K562 (cell line): ENCODE results near the gene VGF. TPM values are rescaled to one million over a fixed set of nuclear protein-coding genes. Genes with fewer than 3 reads are reported as not detected.

Experiments
- BRF1 ChIP-seq: IDR thresholded peaks from 3 replicates; pipeline ENCODE4 v1.6.1; 2011; ENCODE audit warnings: borderline replicate concordance, mild to moderate bottlenecking; ENCODE audit not compliant: insufficient read length; ENCODE audit errors: extremely low read depth
- CCNT2 ChIP-seq: IDR thresholded peaks from 2 replicates; pipeline ENCODE4 v1.6.1; 2011; ENCODE audit warnings: borderline replicate concordance, low read depth, mild to moderate bottlenecking, moderate library complexity, mixed read lengths, low read length; ENCODE audit not compliant: insufficient read length; ENCODE audit errors: extremely low read depth
- DNMT1 ChIP-seq: fragments of 450-650 bp; IDR thresholded peaks from 2 replicates; pipeline ENCODE4 v1.6.1; 2016; ENCODE audit warnings: antibody characterized with exemption, mild to moderate bottlenecking
- E2F3 ChIP-seq: fragments of 250-450 bp; sonication (Bioruptor Pico); IDR thresholded peaks from 2 replicates; pipeline ENCODE4 v1.4.0; 2020; ENCODE audit warnings: mild to moderate bottlenecking
- HNRNPK ChIP-seq: fragments of 200-400 bp; formaldehyde crosslinking; IDR thresholded peaks from one replicate; pipeline ENCODE4 v1.6.1; 2018; ENCODE audit warnings: mild to moderate bottlenecking, low read depth, low read length; ENCODE audit not compliant: poor library complexity, severe bottlenecking
- NFRKB ChIP-seq: fragments of 450-650 bp; IDR thresholded peaks from 2 replicates; pipeline ENCODE4 v1.6.1; 2016; ENCODE audit warnings: low read depth
- POLR2G ChIP-seq: fragments of 200-400 bp; formaldehyde crosslinking; IDR thresholded peaks from 2 replicates; pipeline ENCODE4 v1.6.1; 2017; ENCODE audit warnings: low read depth, mild to moderate bottlenecking, antibody characterized with exemption, low read length, moderate library complexity
- PTRF ChIP-seq: fragments of 450-650 bp; IDR thresholded peaks from 2 replicates; pipeline ENCODE4 v1.6.1; 2016; ENCODE audit warnings: mild to moderate bottlenecking, missing genetic modification characterization, missing compliant biosample characterization
- RNF2 ChIP-seq: sonication (generic); IDR thresholded peaks from 2 replicates; pipeline ENCODE4 v1.6.1; 2016
- SMARCE1 ChIP-seq: fragments of 450-650 bp; IDR thresholded peaks from 2 replicates; pipeline ENCODE4 v1.7.1; 2016; ENCODE audit warnings: mild to moderate bottlenecking
- SUPT5H ChIP-seq: fragments of 450-650 bp; IDR thresholded peaks from 2 replicates; pipeline ENCODE4 v1.6.1; 2016
- ZKSCAN1 ChIP-seq: fragments of 150-350 bp; IDR thresholded peaks from 2 replicates; pipeline ENCODE4 v1.6.1; 2016; ENCODE audit warnings: low read depth, low read length
- ZNF184 ChIP-seq: sonication (generic); formaldehyde crosslinking; IDR thresholded peaks from 2 replicates; pipeline ENCODE4 v1.5.0; 2020; ENCODE audit warnings: missing genetic modification reagents
- polyA plus RNA-seq, 8 experiments: library from polyadenylated mRNA; depleted of rRNA in 4 of 8; stranded (reverse) in 5 of 8; unstranded in 3 of 8; fragments of >200 nt; fragmentation: Nextera tagmentation in 2 of 8; fragmentation: Illumina TruSeq in 1 of 8; extraction: Ambion mirVana in 2 of 8; extraction: Trizol in 1 of 8; gene quantifications; 2 replicates each; pipeline versions ENCODE4 v1.2.1 to v1.2.3, GENCODE V29; 2011 to 2014; ENCODE audit warnings: inconsistent platforms in 1 of 8, missing spikeins in 1 of 8
- total RNA-seq, 7 experiments: library from RNA; depleted of rRNA in 6 of 7; stranded (reverse); fragments of >200 nt in 6 of 7; fragmentation: Illumina TruSeq in 2 of 7; extraction: Trizol in 2 of 7; gene quantifications; 2 replicates each; pipeline versions ENCODE4 v1.2.1 to v1.2.3, GENCODE V29; 2011 to 2021; ENCODE audit warnings: low replicate concordance in 1 of 7
- TF ChIP-seq, protein P1 (sequence below): fragments of 450-650 bp; IDR thresholded peaks from 2 replicates; pipeline ENCODE4 v1.6.1; 2016; ENCODE audit warnings: antibody characterized with exemption
- TF ChIP-seq, protein P2 (sequence below), 2 experiments: IDR thresholded peaks; 2 replicates each; pipeline ENCODE4 v1.6.1; 2011; ENCODE audit warnings: borderline replicate concordance in 1 of 2, control low read depth in 1 of 2, low read depth in 1 of 2, low read length in 1 of 2, mild to moderate bottlenecking in 1 of 2, mixed read lengths in 1 of 2, moderate library complexity in 1 of 2; ENCODE audit not compliant: insufficient read depth in 1 of 2, insufficient read length in 1 of 2, poor library complexity in 1 of 2, severe bottlenecking in 1 of 2; ENCODE audit errors: extremely low read depth in 1 of 2
- TF ChIP-seq, protein P3 (sequence below): sonication (generic); formaldehyde crosslinking; IDR thresholded peaks from 2 replicates; pipeline ENCODE4 v1.8.0; 2022; ENCODE audit warnings: mild to moderate bottlenecking, low read depth, missing genetic modification reagents
- TF ChIP-seq, protein P4 (sequence below), 2 experiments: fragments of 450-650 bp; IDR thresholded peaks; 2 replicates each; pipeline ENCODE4 v1.6.1; 2018; ENCODE audit warnings: mild to moderate bottlenecking in 2 of 2, low read depth in 1 of 2; ENCODE audit not compliant: partially characterized antibody in 2 of 2
- TF ChIP-seq, protein P5 (sequence below): IDR thresholded peaks from 2 replicates; pipeline ENCODE4 v1.6.1; 2016; ENCODE audit warnings: missing genetic modification characterization, missing compliant biosample characterization

VGF gene
- total and polyA plus RNA-seq, 9 of the 15 experiments (the other 6 are each of a cell fraction or from before 2014, with no cell fraction given), result 0.03 to 5.7 (median 0.34) TPM

DNA sequence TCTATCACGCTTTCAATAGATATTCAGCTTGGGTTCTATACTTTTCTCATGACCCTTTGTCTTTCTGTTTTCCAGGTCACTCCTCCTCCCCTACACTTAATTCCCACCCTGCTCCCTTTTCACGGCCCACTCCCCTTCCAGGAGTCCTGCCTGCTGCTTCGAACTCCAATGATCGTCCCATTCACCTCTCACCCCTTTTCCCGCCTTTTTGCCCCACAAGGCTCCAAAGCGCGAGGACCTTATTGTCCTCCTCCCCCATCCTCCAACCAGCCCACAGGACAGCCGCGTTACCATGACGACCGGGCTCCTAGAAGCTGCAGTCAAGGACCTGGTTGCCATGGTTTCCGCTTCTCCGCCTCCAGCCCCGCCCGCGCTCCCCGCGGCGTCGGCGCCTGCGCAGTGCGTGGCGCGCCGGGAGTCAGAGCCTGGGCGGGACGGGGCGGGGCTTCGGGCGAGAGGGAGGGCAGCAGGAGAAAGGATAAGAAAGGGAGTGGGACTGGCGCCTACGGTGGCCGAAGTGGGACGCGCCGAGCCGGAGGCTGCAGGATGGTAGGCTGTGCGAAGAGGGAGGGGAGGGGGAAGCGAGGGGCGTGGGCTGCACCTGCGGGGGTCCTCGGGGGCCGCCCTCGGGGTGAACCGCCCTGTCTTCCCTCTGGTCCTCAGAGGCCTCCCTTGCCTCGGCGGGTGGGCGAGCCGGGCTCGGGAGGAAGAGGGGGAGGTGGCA is 11.2 kb downstream of the VGF start, which contains the start of gene AP1S1 (continued):
- TF ChIP-seq HNRNPK (peak; percentile 65), NFRKB (no peak), CCNT2 (peak; percentile 84), ZNF184 (CRISPR knock-in tag) (no peak), DNMT1 (no peak), SUPT5H (0 out of 2 replicates have a peak, but pooled peaks have one; percentile 35), BRF1 (no peak), PTRF (tag) (no peak), RNF2 (0 out of 2 replicates have a peak, but pooled peaks have one; percentile 27), E2F3 (CRISPR knock-in tag) (peak; percentile 89; the same call in 1 of the 2 replicates), SMARCE1 (no peak), POLR2G (peak; percentile 62), ZKSCAN1 (peak; percentile 65)
- TF ChIP-seq, protein P1, sequence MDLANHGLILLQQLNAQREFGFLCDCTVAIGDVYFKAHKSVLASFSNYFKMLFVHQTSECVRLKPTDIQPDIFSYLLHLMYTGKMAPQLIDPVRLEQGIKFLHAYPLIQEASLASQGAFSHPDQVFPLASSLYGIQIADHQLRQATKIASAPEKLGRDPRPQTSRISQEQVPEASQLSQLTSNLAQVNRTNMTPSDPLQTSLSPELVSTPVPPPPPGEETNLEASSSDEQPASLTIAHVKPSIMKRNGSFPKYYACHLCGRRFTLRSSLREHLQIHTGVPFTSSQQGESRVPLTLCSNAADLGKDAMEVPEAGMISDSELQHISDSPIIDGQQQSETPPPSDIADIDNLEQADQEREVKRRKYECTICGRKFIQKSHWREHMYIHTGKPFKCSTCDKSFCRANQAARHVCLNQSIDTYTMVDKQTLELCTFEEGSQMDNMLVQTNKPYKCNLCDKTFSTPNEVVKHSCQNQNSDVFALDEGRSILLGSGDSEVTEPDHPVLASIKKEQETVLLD, result peak; percentile 41; the same call in 1 of the 2 replicates
- TF ChIP-seq, protein P2, sequence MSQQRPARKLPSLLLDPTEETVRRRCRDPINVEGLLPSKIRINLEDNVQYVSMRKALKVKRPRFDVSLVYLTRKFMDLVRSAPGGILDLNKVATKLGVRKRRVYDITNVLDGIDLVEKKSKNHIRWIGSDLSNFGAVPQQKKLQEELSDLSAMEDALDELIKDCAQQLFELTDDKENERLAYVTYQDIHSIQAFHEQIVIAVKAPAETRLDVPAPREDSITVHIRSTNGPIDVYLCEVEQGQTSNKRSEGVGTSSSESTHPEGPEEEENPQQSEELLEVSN (IDR thresholded peaks at IDR 0.05; ENCODE audit: borderline replicate concordance in 1 of 2, extremely low read depth in 1 of 2, insufficient read depth in 1 of 2, insufficient read length in 1 of 2, low read depth in 1 of 2, low read length in 1 of 2, poor library complexity in 1 of 2, severe bottlenecking in 1 of 2), result peak; percentile 97 to 98
- TF ChIP-seq, protein P3, sequence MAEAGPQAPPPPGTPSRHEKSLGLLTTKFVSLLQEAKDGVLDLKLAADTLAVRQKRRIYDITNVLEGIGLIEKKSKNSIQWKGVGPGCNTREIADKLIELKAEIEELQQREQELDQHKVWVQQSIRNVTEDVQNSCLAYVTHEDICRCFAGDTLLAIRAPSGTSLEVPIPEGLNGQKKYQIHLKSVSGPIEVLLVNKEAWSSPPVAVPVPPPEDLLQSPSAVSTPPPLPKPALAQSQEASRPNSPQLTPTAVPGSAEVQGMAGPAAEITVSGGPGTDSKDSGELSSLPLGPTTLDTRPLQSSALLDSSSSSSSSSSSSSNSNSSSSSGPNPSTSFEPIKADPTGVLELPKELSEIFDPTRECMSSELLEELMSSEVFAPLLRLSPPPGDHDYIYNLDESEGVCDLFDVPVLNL, result peak; percentile 66; the same call in 1 of the 2 replicates
- TF ChIP-seq, protein P4, sequence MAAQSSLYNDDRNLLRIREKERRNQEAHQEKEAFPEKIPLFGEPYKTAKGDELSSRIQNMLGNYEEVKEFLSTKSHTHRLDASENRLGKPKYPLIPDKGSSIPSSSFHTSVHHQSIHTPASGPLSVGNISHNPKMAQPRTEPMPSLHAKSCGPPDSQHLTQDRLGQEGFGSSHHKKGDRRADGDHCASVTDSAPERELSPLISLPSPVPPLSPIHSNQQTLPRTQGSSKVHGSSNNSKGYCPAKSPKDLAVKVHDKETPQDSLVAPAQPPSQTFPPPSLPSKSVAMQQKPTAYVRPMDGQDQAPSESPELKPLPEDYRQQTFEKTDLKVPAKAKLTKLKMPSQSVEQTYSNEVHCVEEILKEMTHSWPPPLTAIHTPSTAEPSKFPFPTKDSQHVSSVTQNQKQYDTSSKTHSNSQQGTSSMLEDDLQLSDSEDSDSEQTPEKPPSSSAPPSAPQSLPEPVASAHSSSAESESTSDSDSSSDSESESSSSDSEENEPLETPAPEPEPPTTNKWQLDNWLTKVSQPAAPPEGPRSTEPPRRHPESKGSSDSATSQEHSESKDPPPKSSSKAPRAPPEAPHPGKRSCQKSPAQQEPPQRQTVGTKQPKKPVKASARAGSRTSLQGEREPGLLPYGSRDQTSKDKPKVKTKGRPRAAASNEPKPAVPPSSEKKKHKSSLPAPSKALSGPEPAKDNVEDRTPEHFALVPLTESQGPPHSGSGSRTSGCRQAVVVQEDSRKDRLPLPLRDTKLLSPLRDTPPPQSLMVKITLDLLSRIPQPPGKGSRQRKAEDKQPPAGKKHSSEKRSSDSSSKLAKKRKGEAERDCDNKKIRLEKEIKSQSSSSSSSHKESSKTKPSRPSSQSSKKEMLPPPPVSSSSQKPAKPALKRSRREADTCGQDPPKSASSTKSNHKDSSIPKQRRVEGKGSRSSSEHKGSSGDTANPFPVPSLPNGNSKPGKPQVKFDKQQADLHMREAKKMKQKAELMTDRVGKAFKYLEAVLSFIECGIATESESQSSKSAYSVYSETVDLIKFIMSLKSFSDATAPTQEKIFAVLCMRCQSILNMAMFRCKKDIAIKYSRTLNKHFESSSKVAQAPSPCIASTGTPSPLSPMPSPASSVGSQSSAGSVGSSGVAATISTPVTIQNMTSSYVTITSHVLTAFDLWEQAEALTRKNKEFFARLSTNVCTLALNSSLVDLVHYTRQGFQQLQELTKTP (IDR thresholded peaks at IDR 0.05; ENCODE audit: low read depth in 1 of 2, partially characterized antibody in 2 of 2), result peak in 1 of 2 experiments; percentile 90
- TF ChIP-seq, protein P5, sequence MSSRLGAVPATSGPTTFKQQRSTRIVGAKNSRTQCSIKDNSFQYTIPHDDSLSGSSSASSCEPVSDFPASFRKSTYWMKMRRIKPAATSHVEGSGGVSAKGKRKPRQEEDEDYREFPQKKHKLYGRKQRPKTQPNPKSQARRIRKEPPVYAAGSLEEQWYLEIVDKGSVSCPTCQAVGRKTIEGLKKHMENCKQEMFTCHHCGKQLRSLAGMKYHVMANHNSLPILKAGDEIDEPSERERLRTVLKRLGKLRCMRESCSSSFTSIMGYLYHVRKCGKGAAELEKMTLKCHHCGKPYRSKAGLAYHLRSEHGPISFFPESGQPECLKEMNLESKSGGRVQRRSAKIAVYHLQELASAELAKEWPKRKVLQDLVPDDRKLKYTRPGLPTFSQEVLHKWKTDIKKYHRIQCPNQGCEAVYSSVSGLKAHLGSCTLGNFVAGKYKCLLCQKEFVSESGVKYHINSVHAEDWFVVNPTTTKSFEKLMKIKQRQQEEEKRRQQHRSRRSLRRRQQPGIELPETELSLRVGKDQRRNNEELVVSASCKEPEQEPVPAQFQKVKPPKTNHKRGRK (tag), result no peak
